Measurements from ENCODE around the gene GCNT1.

GCNT1 gene

DNA sequence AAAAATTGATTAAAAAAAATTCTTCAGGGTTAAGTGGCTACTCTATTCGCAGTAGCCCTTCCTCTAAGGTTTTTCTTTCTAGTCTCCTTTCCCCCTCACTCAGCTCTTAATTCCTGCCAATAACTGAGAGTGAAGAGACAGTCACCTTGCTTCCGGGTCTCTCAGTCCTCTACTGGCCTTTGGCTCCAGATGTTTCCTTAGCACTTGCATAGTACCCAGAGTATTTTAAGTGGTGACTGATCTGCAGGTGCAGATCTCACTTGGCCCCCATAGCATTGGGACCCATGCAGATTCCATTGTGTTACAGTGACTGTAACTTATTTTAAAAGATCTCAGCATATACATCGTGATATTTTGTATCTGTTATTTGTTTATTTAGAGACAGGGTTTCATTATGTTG, 66.2 kb downstream of the GCNT1 start:
- H3K36me3 ChIP-seq, result no peaks in the 10 kb centered on the region

DNA sequence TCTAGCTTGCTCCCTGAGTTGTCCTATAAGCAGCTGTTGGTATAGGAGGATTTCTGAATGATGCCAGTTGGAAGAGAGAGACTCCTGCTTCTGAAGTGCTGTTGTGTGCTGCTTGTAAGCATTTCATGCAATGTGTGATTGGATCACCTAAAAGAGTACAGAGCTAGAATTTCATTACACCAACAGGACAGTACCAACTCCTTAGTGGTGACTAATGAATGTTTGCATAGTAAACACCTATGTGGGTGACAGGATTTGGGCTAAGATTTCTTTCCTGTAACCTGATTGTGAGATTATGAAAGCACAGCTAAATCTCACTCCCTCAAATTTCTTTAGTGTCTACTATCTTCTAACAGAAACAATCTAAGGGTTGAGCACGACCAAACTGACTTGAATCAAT, 67.0 kb downstream of the GCNT1 start:
- Histone ChIP-seq H3K4me3 (ENCODE audit: low read depth, low read length) (no peak overlapping the region), H3K27me3 (ENCODE audit: insufficient read depth, low read depth, severe bottlenecking) (no peaks in the 10 kb centered on the region), H3K36me3 (no peaks in the 10 kb centered on the region), H3K9me3 (ENCODE audit: severe bottlenecking) (no peaks in the 10 kb centered on the region), H3K27ac (no peak overlapping the region)
- TF ChIP-seq, protein P1, sequence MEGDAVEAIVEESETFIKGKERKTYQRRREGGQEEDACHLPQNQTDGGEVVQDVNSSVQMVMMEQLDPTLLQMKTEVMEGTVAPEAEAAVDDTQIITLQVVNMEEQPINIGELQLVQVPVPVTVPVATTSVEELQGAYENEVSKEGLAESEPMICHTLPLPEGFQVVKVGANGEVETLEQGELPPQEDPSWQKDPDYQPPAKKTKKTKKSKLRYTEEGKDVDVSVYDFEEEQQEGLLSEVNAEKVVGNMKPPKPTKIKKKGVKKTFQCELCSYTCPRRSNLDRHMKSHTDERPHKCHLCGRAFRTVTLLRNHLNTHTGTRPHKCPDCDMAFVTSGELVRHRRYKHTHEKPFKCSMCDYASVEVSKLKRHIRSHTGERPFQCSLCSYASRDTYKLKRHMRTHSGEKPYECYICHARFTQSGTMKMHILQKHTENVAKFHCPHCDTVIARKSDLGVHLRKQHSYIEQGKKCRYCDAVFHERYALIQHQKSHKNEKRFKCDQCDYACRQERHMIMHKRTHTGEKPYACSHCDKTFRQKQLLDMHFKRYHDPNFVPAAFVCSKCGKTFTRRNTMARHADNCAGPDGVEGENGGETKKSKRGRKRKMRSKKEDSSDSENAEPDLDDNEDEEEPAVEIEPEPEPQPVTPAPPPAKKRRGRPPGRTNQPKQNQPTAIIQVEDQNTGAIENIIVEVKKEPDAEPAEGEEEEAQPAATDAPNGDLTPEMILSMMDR (IDR thresholded peaks at IDR 0.05; ENCODE audit: low read depth, low read length), result no peak
- DNase-seq, result no peak

More for the DNA sequence above, 66.2 kb downstream of the GCNT1 start:
- Histone ChIP-seq H3K4me3 (ENCODE audit: low read depth, low read length) (no peak overlapping the region), H3K27ac (no peak overlapping the region), H3K27me3 (ENCODE audit: insufficient read depth, low read depth, severe bottlenecking) (no peaks in the 10 kb centered on the region), H3K9me3 (ENCODE audit: severe bottlenecking) (no peaks in the 10 kb centered on the region)
- TF ChIP-seq, protein P1 (IDR thresholded peaks at IDR 0.05; ENCODE audit: low read depth, low read length), result no peak
- DNase-seq, result no peak

DNA sequence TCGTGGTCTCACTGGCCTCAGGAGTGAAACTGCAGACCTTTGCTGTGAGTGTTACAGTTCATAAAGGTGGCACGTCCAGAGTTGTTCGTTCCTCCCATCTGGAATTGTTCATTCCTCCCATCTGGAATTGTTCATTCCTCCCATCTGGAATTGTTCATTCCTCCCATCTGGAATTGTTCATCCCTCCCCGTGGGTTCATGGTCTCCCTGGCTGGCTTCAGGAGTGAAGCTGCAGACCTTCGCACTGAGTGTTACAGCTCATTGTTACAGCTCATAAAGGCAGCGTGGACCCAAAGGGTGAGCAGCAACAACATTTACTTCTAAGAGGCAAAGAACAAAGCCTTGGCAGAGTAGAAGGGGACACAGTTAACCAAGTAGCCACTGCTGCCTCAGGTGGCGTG, 69.1 kb downstream of the GCNT1 start:
- TF ChIP-seq, protein P1 (IDR thresholded peaks at IDR 0.05; ENCODE audit: low read depth, low read length), result no peak
- Histone ChIP-seq H3K36me3 (no peaks in the 10 kb centered on the region), H3K4me3 (ENCODE audit: low read depth, low read length) (no peak overlapping the region), H3K27me3 (ENCODE audit: insufficient read depth, low read depth, severe bottlenecking) (no peaks in the 10 kb centered on the region), H3K9me3 (ENCODE audit: severe bottlenecking) (no peaks in the 10 kb centered on the region), H3K27ac (no peak overlapping the region)
- no peak for DNase-seq

DNA sequence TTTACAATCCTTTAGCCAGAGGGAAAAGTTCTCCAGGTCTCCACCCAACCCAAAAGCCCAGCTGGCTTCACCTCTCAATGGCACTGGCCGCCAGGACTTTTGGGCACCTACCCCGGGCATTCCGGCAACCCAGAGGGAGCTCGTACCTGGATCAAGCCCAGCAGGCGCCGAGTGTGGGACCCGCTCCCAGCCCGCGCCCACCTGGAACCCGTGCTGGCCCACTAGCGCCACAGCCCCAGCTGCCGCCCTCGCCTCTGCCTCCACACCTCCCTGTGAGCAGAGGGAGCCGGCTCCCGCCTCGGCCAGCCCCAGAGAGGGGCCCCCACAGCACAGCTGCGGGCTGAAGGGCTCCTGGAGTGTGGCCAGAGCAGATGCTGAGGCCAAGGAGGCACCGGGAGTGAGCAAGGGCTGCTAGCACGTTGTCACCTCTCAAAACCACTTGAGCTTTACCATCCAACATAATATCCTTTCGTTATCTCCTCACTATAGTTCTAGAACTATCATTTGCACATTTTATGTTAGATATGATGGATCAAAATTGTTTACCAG, 69.7 kb downstream of the GCNT1 start:
- Histone ChIP-seq H3K9me3 (ENCODE audit: severe bottlenecking) (no peaks in the 10 kb centered on the region), H3K27ac (no peak overlapping the region), H3K36me3 (no peaks in the 10 kb centered on the region), H3K27me3 (ENCODE audit: insufficient read depth, low read depth, severe bottlenecking) (no peaks in the 10 kb centered on the region), H3K4me3 (ENCODE audit: low read depth, low read length) (no peak overlapping the region)
- DNase-seq, result no peak
- TF ChIP-seq, protein P1 (IDR thresholded peaks at IDR 0.05; ENCODE audit: low read depth, low read length), result no peak

DNA sequence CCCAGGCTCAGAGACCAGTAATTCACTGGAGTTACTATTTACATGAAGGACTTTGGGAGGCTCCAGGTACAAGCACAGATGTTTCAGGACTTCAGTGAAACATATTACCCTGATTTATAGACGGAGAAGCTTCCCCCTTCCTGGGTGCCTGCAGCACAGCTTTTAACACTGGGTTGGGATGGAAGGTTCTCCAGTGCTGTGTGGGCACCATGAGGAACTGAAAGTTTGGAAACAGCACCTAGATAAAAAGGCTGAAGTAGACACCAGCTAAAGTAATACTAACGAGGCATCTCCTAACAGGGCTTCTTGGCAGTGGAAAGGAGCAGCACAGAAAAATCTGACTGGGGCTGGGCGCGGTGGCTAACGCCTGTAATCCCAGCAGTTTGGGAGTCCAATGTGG, 70.7 kb downstream of the GCNT1 start:
- no peaks in the 10 kb centered on the region for H3K36me3 ChIP-seq
- TF ChIP-seq, protein P1 (IDR thresholded peaks at IDR 0.05; ENCODE audit: low read depth, low read length), result no peak
- no peaks in the 10 kb centered on the region for H3K27me3 ChIP-seq (ENCODE audit: insufficient read depth, low read depth, severe bottlenecking)
- DNase-seq, result no peak
- no peaks in the 10 kb centered on the region for H3K9me3 ChIP-seq (ENCODE audit: severe bottlenecking)
- no peak overlapping the region for H3K27ac ChIP-seq
- H3K4me3 ChIP-seq (ENCODE audit: low read depth, low read length), result no peak overlapping the region

DNA sequence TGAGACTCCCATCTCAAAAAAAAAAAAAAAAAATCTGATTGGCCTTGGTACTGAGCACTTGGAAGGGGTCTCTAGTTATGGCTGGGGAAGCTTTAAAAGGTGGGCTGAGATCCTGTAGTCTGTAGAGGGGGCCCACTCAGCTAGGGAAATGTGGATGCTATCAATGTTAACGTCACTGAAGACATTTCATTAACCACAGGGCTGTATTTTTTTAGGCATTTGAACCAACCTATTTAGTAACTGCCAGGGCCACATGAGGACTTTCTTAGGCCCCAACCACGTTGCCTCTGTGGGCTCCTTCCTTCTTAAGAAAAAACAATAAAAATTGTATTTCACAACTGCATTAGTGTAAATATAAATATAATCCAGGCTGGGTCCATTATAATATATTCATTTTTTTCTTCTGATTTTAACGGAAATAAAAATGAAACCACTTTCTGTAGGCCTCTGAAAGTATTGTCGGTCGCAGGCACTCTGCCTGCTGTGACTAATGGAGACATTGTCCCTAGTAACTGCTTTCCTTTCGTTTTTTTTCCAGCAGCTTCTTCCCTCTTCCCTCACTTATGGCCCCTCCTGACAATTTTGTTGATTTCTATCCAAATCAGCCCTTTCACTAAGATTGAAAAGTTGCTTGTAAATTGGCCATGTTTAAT, 71.6 kb downstream of the GCNT1 start:
- Histone ChIP-seq H3K27ac (no peak overlapping the region), H3K27me3 (ENCODE audit: insufficient read depth, low read depth, severe bottlenecking) (no peaks in the 10 kb centered on the region), H3K36me3 (no peaks in the 10 kb centered on the region), H3K9me3 (ENCODE audit: severe bottlenecking) (no peaks in the 10 kb centered on the region), H3K4me3 (ENCODE audit: low read depth, low read length) (no peak overlapping the region)
- DNase-seq, result no peak
- TF ChIP-seq, protein P1 (IDR thresholded peaks at IDR 0.05; ENCODE audit: low read depth, low read length), result no peak

All from WERI-Rb-1 (cell line).